Heart left ventricle (tissue), 13 donors: Measurements from ENCODE around the gene ATG2B.

Experiments used
- POLR2A ChIP-seq, 2 donors: fragments of 450-650 bp; IDR thresholded peaks; one replicate each; pipeline ENCODE4 v1.6.1; 2017; ENCODE audit warnings: antibody characterized with exemption in 2 of 2, mild to moderate bottlenecking in 2 of 2, moderate library complexity in 2 of 2
- TF ChIP-seq, protein P1 (sequence below), 12 donors: fragments of 200-600 bp; sonication (generic) in 4 of 12; IDR thresholded peaks; one replicate each; pipeline versions ENCODE4 v1.5.0 to v1.8.0; 2018 to 2022; ENCODE audit warnings: antibody characterized with exemption in 12 of 12, mild to moderate bottlenecking in 5 of 12
- donor health status: ischemic (EF 13 %, LVEDD 7.1; RV severe dilation, severe dysfunction).
- donor health status: DM: no; HTN: yes; CAD: no.
- donor health status: DM: no; HTN: no; CAD: no.
- donor health status: ischemic (EF 25% LVEDD 6.9; RV normal size, moderate dysfunction).
- donor health status: ischemic (EF 25% LVEDD 5.7; RV mildly dilated, moderate dysfunction).
- donor health status: ischemic (EF 35%, LVEDD 5.7; RV mildly dilated, moderate dysfunction).
- donor health status: nonischemic (EF 11% LVEDD 7.7; RV severe dilation, severe dysfunction).
- donor health status: DM: yes; HTN: yes; CAD: no.
- donor health status: PGD.
- donor health status: ischemic (EF 29% LVEDD 5.4; RV normal size, mild dysfunction).
- donor health status: nonischemic (EF 23%, LVEDD 6.1; RV moderate dilation, normal function).

- TF ChIP-seq, protein P1, sequence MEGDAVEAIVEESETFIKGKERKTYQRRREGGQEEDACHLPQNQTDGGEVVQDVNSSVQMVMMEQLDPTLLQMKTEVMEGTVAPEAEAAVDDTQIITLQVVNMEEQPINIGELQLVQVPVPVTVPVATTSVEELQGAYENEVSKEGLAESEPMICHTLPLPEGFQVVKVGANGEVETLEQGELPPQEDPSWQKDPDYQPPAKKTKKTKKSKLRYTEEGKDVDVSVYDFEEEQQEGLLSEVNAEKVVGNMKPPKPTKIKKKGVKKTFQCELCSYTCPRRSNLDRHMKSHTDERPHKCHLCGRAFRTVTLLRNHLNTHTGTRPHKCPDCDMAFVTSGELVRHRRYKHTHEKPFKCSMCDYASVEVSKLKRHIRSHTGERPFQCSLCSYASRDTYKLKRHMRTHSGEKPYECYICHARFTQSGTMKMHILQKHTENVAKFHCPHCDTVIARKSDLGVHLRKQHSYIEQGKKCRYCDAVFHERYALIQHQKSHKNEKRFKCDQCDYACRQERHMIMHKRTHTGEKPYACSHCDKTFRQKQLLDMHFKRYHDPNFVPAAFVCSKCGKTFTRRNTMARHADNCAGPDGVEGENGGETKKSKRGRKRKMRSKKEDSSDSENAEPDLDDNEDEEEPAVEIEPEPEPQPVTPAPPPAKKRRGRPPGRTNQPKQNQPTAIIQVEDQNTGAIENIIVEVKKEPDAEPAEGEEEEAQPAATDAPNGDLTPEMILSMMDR (IDR thresholded peaks at IDR 0.05), result no peak
- no peak for TF ChIP-seq POLR2A (IDR thresholded peaks at IDR 0.05)
These were observed 83.6 kb downstream of the ATG2B start for GRCh38 chr14:96279564-96279963.
